Measurements from ENCODE around the gene ITGA7.

- TF ChIP-seq CTCF (conservative IDR thresholded peaks at IDR 0.05; ENCODE audit: low read depth, low read length): no peak
- TF ChIP-seq POLR2A (IDR thresholded peaks at IDR 0.05; ENCODE audit: low read depth, low read length): no peak
Observed at GRCh38 chr12:55696141-55696540, 11.6 kb downstream of the ITGA7 start.

All from IMR-90 (cell line).